GM21619 (cell line): ENCODE results near the gene DNAJC22.
"Not testable (repeated sequence)": the region's sequence is repeated elsewhere in the genome, so short reads cannot be mapped to it uniquely, and the experiment has no call there.

Source experiments
- ATAC-seq: cut with Tn5 transposase; IDR thresholded peaks from one replicate; pipeline ENCODE4 v1.9.1; 2021; ENCODE audit not compliant: unreplicated experiment

Gene DNAJC22

DNA sequence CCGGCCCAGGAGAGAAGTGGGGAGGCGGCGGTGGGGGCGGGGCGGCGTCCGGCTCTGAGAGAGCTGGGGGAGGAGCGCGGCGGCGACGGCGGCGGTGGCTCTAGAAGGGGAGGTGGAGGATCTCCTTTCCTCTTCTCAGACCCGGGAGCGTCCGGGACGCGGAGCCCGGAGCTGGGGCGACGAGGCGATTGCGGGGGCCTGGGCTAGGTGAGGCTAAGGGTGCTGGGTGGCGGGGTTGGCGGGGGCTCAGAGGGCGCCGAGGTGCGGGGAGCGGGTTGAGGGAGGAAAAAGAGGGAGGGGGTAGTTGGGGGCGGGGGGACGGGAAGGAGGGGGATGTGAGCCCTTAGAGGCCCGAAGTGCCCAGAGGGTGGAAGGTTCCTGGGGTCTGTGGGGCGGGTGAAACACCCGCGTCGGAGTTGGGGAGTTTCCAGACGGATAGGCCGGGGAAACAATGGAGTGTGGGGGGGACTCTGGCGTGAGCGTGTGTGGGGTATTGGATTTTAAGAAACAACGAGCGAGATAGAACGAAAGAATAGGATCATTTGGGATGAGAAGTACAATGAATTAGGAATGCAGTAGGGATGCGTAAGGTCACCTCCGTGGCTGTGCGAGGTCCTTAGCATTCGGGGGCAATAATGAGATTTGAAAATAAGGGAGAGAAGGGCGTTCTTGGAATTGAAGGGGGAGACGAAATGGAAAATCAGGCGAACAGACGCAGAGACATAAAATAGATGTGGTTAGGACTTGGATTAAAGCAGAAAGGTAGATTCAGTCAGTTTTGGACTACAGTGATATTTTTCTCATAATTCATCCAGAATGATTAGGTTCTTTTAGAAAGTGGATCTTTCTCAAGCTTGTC, 20.9 kb downstream of the DNAJC22 start, which contains the start of gene SPATS2:
TSS of gene SPATS2 (plus strand) at position 82 of the 859 bp plus-strand sequence. CDS start 93,551 bp downstream, outside the sequence.
- no peak for ATAC-seq

DNA sequence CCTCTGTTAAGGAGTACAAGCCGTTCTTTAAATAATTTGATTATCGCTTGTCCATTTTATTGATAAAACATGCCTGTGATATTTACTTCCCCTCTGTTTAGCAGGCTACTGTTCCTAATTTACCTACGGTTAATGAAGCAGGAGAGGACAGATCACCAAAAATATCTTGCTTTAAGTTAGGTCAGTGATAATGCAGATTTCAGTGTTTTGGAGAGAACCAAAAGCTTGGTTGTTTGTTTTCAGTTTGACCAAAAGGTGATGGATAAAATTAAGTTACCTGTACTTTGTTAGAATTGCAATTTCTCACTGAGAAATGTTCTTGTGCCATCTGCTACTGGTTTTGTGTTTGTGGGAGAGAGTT, 21.5 kb downstream of the DNAJC22 start:
- ATAC-seq: no peak

DNA sequence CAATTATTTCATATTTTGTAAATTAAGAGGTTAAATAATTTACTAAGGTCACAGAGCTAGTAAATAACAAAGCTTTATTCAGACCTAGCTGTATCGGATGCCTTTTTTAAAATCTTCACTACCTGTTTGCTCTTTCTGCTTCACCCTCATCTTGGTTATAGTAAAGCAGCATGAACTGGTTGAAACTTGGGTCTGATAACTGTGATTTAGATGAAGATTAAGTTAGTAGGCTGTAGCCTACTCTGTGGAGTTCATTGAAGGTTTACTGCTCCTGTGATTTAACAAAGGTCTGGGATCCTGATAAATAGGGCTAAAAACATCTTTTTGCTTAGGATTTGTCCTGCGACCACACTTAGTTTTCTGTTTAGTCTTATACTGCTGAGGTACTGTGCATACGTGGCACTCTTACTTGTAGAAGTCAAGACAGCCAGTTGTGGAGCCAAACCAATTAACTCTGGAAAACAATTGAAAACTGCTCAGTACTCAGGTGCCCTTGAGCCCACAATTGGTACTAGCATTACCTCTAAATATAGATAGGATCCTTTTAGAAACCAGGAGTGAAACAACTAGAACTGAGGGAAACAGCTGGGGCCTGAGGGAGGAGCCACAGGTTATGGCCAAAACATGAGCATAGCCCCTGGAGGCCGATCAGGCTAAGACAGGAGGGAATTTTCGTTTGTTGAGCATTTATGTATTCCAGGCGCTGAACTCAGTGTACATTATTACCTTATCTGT, 22.9 kb downstream of the DNAJC22 start:
- peak; percentile 49 for ATAC-seq

DNA sequence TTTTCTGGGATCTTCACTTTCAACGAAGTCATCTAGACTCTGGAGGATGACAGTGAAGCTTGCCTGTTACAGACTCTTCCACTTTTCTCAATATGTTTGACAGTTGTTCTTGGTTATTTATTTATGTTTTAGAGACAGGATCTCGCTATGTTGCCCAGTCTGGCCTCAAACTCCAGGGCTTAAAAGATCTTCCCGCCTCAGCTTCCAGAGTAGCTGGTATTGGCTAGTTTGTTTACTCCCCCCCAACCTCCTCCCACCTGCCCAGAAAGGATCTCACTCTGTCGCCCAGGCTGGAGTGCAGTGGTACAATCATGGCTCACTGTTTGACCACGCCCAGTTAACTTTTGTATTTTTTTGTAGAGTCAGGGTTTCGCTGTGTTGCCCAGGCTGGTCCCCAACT, 23.9 kb downstream of the DNAJC22 start:
- no peak for ATAC-seq

DNA sequence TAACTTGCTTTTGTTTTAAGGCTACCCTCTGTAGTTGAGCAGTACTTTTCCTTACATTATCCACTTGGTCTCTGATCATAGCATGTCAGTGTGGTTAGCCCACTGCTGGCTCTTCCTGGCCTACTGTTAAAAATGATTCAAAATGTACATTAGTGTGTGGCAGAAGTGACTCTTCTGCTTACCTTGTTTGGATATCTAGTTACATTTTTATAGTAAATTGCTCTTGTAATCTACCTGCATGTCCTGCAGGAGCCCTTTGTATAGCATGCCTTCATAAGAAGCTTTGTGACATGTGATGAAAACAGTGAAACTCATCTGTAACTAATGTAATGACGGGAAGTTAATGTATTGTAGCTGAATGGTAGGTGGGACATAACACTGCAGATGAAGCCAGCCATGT, 28.7 kb downstream of the DNAJC22 start:
- no peak for ATAC-seq

DNA sequence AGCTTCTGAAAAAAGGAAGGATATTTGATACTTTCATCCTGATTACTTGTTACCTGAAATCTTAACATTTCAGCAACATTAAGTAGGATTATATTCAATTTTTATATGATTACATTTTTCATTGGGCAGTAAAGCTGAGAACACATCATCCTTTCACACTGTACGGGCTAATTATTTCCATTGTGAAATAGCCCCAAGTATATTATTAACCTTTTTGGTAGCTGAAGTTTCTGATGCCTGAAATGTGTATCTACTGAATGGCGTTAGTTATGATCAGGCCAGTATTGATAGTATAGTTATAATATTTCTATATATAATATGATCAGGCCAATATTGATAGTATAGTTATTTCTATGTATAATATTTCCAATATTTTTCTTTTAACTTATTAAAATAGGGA, 30.7 kb downstream of the DNAJC22 start:
- no peak for ATAC-seq

DNA sequence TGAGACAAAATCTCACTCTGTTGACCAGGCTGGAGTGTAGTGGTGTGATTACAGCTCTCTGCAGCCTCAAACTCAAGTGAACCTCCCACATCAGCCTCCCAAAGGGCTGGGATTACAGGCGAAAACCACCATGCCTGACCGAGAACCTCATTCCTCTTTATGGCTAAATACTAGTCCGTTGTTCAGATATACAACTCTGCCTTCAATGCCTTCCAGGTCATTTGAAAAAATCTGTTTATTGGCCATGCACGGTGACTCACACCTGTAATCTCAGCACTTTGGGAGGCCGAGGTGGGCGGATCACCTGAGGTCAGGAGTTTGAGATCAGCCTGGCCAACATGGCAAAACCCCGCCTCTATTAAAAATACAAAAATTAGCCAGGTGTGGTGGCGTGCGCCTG, 33.5 kb downstream of the DNAJC22 start:
- ATAC-seq: not testable (repeated sequence)

DNA sequence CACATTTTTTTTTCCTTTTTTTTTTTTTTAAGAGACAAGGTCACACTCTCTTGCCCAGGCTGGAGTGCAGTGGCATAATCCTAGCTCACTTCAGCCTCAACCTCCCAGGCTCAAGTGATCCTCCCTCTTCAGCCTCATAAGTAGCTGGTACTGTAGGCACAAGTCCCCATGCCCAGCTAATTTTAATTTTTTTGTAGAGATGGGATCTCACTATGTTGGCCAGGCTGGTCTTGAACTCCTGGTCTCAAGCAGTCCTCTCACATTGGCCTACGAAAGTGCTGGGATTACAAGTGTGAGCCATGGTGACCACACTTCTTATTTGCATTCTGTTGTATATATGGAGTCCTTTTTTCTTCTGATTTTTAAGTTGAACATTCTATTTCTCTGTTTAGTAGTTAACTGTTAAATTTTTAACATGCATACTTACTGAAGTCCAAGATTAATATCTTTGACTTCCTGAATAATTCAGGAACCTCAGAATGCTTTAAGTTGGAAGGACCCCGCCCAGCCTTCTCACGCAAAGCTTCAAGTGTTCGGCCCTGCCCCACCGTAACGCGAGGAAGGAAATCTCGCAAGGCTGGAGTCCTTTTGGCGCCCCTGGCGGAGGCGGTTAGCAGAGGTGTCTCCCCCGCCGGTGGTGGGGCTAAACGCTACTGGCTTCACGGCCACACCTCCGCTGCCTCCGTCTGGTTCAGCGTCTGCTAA, 42.1 kb downstream of the DNAJC22 start:
- ATAC-seq: no peak

DNA sequence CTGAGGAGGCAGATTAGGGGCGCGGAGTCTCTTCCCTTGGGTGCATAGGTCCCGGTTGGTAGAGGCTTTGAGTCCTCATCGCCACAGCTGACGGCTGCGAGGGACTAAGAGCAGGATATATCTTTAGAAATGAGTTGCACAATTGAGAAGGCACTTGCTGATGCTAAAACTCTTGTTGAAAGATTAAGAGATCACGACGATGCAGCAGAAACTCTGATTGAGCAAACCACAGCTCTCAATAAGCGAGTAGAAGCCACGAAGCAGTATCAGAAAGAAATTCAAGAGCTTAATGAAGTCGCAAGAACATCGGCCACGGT, 42.7 kb downstream of the DNAJC22 start:
- no peak for ATAC-seq

DNA sequence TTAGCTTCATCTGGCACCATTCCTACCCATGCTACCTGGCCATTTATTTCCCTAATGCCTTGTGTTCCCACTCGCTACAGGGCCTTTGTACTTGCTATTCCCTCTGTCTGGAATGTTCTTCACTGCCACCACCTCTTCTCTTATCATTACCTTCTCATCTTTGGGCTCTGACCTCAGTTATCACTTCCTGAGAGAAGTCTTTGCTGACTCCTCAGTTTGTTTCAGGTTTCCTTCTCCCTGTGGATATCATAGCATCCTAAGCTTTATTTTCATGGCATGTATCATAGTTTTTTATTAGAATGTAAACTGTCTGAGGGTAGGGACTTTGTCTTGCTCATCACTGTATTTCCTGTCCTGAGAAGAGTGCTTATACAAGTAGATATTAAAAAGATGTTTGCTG, 50.3 kb downstream of the DNAJC22 start:
- ATAC-seq: no peak

DNA sequence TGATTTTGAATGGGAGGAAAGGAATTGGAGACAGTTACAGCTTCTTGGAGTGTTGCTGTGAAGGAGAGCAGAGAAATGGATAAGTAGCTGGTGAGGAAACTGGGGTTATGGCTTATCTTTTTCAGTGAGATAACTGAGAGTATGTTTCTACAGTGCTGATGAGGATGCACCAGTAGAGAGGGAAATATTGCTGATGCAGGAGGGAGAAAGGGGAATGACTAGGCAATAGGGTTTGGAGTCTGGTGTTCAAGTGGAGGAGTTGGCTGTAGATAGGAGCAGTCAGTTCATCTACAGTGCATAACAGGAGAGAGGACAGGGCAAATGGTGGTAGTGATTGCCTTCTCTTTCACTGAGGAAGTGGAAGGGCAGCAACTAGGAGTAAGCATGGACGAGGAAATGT, 53.6 kb downstream of the DNAJC22 start:
- no peak for ATAC-seq
